Renal cortex interstitium (tissue), 11 donors: ENCODE measurements around the gene PRKAG2. TPM values are rescaled to one million over a fixed set of nuclear protein-coding genes. Genes with fewer than 3 reads are reported as not detected.
"Not testable (repeated sequence)": the region's sequence is repeated elsewhere in the genome, so short reads cannot be mapped to it uniquely, and the experiment has no call there.

Experiments used
- DNase-seq, 11 donors: peaks; one replicate each; pipeline ENCODE4 v3.0.0-alpha.2; 2013; ENCODE audit warnings: low read depth in 9 of 11, low spot score in 4 of 11; ENCODE audit errors: extremely low read depth in 1 of 11
- polyA plus RNA-seq, 3 donors: library from polyadenylated mRNA; unstranded; fragments of 120-200 nt; gene quantifications; one replicate each; pipeline ENCODE4 v1.2.1, GENCODE V29; 2013; ENCODE audit not compliant: insufficient read length in 3 of 3

Gene PRKAG2
- polyA plus RNA-seq, 3 donors: 25.8 to 59.8 (median 37.8) TPM

DNA sequence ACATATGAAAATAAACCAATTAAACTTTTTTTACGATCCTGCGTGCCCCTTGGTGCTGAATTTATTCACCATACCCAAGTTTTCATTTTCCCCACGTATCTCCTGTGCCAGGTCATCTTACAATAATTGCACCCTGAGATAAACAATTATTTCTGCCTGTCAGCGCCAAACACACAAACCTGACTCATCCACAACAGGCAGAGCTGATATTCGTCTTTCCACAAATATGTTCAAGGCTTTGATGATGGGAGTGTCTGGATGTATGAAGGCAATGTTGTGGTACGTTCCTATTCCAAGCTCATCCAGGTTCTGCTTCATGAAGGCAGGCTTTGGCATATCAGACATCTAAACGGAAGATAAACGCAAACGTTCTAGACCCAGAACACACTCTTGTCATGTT is 311.4 kb downstream of the PRKAG2 start:
- DNase-seq: no peak

DNA sequence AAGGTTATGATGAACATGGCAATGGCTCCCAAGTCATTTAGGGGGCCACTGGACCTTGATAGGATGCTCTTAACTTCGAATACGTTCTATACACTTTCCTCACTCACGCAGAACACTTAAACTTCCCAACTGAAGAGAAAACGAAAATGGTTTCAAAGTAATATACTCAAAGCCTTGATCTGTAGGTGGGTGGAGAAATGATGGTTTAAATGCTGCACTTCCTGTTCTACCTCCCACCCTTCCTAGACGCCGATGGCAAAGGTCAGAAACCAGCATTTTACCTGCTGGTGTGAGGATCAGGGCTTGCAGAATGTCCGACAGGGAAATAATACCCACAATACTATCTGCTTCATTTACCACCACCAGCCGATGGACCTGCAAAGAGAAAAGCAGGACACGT is 316.7 kb downstream of the PRKAG2 start:
- no peak for DNase-seq

- no peak for DNase-seq
Observed at GRCh38 chr7:151559557-151560183, 317.2 kb downstream of the PRKAG2 start.

DNA sequence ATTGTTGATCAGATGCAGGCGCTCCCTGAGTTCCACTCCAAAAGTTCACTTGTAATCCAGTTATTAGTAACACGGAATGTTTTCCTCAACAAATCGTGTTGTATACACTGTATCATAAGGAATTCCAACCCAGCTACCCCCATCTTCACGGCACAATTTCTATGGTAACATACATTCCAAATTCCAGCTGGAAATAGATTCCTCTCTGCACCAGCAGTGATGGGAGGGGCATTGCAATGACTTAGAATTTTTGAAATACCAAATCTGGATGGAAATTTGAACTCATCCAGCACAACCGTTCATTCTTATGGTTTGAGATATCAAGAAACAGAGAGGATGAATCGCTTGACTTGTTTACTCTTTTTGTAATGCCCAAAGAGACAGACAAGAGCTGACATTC is 318.3 kb downstream of the PRKAG2 start:
- peak in 1 of 11 donors; percentile 22 for DNase-seq

DNA sequence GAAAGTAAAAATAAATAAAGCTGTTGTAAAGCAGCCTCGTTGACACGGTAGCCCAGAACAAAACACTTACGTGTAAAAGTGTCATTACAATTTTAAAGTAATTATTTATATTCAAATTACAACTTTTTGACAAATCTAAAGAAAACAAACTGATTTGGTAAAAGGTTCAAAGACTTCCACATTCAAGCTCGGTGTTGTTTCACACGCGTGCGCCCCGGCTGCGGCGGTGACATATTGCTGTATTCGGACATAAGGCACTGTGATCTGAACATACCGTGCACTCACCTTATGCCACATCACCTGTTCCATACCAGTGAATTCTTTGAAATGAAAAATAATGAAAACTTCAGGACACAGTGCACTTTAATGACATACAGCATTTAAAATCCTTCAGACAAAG is 320.3 kb downstream of the PRKAG2 start:
- DNase-seq: no peak

DNA sequence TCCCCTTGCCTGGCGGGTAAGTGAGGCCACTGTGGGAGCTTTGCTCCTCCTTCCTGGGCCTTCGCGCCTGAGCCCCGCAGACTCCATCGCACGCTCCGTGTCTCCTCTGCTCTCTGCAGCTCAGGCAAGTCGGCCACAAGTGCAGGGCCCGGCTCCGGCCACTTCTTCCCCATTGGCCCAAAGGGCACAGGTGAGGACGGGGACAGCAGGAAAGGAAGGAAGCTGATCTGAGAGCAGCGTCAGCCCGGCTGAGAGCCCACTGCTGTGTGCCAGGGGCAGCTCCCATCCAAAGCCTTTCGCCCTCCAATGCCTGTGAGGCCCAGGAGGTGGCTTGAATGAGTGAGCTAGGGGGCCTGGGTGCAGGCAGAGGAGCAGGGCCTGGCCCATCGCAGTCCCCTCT is 323.6 kb downstream of the PRKAG2 start:
- no peak for DNase-seq

DNA sequence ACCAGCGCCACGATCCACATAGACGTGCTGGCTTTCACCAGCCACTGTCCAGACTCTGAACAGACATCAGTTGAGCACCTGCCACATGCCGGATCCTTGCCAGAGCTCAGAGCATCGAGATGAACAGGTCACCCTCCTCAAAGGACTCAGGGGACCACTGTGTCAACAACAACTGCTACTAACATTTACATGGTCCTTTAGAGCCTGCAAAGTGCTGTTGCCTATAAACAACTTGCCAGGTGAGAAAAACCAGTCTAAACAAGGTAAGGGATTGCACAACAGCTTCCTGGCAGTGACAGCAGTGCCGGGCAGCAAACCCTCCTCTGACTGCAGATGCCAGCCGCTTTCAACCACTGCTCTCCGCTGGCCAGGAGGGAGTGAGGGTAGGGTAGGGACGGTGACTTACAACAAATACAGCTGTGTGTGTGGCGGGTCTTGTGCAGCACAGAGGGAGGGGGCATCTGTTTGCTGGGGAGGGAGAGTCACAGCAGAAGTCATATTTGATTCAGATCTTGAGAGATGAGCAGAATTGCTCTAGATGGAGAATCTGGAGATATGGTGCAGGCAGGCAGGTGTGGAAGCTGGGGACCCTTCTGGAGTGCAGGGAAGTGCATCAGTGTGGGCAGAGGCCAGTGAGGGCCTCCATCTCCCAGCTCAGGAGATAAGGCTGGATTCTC is 324.4 kb downstream of the PRKAG2 start:
- DNase-seq: no peak

DNA sequence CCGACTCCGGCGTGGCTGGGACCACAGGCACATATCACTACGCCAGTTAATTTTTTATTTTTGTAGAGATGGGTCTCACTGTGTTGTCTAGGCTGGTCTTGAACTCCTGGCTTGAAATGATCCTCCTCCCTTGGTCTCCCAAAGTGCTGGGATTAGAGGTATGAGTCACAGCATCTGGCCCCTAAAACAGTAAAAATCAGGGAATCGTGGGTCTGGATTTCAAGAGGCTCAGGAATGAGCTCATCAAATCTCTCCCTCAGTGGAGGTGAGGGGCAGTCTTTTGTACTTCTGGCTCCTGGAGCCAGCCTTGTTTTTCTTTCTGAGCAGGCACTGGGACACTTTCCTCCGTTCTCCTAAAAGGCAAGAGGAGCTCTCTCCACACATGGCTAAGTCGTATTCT is 325.1 kb downstream of the PRKAG2 start:
- no peak for DNase-seq

DNA sequence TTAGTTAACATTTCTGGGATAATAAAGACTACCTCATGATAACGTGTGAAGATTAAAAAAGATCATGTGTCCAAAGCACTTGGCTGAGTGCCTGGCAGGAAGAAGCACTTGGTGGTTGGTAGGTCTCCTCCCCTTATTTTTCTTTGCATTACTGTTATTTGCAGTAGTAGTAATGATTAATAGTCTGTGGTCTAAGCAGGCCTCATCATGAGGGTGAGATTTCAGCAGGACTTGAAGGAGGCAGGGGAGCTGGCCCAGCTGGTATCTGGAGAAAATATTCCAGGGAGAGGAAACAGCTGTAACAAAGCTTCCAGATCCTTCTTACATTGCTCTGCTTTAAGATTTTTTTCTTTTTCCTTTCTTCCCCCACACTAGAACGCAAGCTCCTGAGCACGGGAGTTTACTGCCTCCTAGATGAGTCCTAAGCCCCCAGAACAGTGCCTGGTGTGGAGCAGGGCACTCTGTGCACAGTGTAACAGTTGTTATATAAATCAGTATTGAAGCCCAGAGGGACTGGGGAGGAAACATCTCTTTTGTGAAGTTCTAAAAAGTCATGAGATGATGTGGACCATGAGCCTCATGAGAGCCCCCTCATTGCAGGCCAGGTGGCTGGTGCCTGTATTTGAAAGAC is 326.1 kb downstream of the PRKAG2 start:
- peak in 1 of 11 donors; percentile 26 for DNase-seq

DNA sequence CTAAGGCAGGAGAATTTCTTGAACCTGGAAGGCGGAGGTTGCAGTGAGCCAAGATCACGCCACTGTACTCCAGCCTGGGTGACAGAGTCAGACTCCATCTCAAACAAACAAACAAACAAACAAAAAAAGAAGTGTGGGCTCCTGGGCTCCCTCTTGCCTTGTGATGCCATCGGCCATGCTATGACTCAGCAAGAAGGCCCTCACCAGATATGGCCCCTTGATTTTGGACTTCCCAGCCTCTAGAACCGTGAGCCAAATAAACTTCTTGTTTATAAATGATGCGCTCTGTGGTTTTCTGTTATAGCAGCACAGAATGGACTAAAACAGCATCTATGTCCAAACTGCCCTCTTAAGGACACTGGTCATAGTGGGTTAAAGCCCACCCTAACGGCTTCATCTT is 327.3 kb downstream of the PRKAG2 start:
- no peak for DNase-seq

DNA sequence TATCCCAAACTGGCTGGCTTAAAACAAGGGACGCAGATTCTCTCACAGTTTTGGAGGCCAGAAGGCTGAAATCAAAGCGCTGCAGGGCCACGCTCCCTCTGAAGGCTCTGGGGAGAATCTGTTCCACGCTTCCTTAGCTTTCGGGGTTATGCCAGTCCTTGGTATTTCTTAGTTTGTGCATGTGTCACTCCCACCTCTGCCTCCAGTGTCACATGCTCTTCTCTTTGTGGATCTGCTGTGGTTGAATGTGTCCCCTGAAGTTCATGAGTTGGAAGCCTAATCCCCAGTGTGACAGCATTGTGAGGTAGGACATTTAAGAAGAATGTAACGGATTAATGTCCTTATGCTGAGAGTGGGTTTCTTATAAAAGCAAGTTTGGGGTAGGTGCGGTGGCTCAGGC is 327.8 kb downstream of the PRKAG2 start:
- DNase-seq: no peak

DNA sequence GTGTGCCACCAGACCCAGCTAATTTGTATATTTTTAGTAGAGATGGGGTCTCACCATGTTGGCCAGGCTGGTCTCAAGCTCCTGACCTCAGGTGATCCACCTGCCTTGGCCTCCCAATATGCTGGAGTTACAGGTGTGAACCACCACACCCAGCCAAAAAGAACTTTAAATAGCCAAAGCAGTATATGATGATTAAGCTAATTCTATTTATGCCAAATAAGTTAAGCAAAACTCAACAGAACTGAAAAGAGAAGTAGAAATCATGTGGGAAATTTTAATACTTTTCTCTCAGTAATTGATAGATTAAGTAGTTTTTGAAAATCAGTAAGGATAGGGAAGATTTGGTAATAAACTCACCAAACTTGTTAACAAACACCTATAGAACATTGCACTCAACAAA is 332.7 kb downstream of the PRKAG2 start:
- no peak for DNase-seq

DNA sequence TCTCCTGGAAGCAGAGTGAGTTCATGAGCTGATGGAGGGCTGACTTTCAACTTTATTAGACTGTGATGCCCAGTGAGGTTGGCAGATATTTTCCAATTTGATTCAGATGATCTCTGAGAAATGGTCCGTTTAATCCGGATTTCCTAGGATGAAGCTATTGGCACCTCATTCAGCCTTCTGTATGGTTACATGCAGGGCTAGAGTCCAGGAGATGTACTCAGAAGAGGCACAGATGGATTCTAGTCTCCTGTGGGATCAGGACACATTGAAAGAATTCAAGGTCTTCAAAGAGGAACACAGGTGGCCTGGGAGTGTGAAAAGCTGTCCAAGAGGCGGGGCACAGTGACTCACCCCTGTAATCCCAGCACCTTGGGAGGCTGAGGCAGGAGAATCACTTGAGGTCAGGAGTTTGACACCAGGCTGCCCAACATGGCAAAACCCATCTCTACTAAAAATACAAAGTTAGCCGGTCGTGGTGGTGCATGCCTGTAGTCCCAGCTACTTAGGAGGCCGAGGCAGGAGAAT is 334.2 kb downstream of the PRKAG2 start:
- DNase-seq: no peak

DNA sequence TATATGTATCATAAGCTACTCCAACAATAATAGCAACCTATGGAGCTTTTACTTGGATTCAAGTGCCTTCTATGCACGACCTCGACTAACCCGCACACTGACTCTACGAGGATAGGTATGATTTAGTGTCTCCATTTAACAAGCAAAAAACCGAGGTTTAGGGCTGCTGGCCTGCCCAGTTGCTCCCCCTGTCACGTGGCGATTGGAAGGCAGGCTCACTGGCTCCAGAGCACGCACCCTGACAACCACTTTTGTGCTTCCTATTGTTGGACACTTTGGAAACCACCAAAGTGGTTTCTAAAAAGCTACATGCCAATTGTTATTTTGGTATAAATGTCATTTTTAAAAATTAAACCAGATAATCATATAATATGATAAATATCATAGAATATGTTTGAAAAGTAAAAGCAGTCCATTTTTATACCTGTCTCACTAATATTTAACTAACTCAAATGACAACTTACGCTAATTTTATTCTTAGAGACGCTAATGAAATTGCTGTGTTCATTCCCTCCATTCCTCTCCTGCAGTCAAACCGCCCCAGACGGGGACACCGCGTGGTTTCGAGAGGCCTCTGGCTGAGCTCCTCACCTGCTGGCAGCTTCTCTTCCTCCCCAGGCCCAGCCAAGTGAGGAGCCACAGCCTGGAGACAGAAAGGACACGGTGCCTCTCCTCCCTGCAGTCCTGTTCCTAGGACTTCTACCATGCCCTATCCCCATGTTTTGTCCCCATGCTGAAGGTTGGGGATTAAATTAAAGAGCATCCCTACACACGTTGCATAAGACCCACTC is 335.0 kb downstream of the PRKAG2 start:
- DNase-seq: no peak

GRCh38 chr7:151540146-151540545 is 336.8 kb downstream of the PRKAG2 start:
- DNase-seq: no peak

GRCh38 chr7:151539088-151539671 is 337.7 kb downstream of the PRKAG2 start:
- peak in 1 of 11 donors; percentile 25 for DNase-seq

GRCh38 chr7:151537818-151538561 is 338.9 kb downstream of the PRKAG2 start:
- DNase-seq: peak in 3 of 11 donors; percentile 31 to 43 (median 43)

DNA sequence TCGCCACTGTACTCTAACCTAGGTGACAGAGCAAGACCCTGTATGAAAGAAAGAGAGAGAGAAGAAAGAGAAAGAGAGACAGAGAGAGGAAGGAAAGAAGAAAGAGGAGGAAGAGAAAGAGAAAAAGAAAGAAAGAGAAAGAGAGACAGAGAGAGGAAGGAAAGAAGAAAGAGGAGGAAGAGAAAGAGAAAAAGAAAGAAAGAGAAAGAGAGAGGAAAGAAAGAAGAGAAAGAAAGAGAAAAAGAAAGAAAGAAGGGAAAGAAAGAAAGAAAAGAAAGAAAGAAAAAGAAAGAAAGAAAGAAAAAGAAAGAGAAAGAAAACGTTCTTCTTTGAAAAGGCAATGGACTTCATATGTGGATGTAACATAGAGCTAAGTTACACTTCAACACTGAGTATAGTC is 340.7 kb downstream of the PRKAG2 start:
- DNase-seq: not testable (repeated sequence)

- no peak for DNase-seq
Observed at GRCh38 chr7:151529842-151530241, 347.1 kb downstream of the PRKAG2 start.
